Fibroblast of upper back skin (primary cell): ENCODE measurements around the gene PFKFB2.

Source experiments
- DNase-seq: peaks from one replicate; pipeline ENCODE4 v3.0.0-alpha.2; 2013

PFKFB2 gene

GRCh38 chr1:207022996-207023679 lies 29.9 kb upstream of the PFKFB2 start:
- no peak for DNase-seq

DNA sequence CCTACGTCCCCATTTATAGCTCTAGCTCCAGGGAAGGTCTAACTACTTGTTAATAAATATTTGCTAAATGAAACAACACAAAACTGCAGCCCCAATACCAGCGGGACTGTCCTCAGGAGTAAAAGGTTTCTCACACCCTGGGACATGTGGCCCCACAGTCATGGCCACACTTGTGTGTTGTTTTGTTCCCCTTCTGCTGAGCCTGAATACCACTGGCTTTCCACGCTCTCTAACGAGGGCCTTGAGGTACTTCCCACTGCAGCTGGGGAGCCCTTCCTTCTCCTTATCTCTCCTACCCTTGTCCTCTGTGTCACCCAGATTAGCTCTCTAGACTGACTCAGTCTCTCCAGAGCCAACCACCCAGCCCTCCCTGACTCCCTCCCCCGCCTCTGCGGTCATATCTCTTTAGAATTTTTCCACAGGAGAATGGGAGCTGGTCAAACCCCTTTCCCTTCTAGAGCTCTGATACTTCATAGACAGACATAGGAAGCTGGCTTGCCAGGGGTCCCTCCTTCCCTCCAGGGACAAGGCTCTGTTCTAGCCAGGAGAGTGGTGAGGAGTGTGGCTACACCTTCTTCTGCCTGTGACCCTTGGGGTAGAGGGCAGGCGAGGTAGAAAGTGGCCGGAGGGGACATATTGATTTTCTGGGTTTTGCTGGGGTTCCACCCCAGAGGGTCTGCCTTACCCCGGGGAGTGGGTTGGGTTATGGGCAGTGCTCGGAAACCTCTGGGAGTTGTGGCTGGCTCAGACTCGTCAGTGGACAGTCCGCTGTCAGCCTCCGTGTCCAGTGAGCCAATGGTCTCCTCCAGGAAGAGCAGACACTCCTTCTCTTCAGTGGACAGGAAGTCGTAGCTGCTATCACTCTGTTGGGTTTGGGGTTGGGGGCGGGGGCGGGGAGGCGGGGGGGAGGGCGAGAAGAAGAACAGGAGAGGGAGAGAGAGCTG lies 28.6 kb upstream of the PFKFB2 start:
- peak; percentile 20 for DNase-seq

DNA sequence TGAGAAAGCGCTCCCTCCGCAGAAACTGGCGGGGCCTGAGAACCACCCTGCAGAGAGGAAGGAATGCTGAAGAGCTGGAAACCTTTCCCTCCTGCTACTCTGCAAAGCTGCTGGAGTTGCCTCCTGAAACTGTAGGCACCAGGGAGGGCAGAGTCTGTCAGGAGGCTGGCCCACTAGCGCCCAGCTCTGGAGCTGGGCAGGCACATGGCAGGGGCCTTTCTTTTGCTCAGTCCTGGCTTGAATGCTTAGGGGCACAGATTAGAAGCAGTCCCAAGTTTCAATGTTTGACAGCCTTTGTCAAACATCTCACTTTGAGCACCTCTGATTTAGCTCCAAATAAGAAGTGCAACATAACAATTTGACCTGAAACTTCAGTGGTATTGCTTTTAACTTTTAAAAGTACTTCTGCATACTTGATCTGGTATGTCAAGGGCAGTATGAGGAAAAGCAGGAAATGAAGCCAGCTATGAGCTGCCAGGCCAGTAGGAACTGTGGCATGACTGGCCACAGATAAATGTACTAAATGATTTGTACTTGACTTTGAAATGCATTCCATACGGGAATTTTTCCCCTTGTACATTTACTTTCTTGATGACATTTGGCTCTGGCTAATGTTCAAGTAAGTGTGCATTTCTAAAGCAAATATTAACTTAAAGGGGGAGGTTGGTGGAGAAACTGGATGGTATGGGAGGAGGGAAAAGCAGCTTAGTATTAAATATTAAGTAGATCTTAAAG lies 27.8 kb upstream of the PFKFB2 start:
- DNase-seq: peak; percentile 74

GRCh38 chr1:207026104-207026534 lies 27.0 kb upstream of the PFKFB2 start:
- DNase-seq: peak; percentile 36

- peak; percentile 43 for DNase-seq
These were observed 25.8 kb upstream of the PFKFB2 start for GRCh38 chr1:207027206-207027777.

GRCh38 chr1:207027921-207028320 lies 25.2 kb upstream of the PFKFB2 start:
- no peak for DNase-seq

DNA sequence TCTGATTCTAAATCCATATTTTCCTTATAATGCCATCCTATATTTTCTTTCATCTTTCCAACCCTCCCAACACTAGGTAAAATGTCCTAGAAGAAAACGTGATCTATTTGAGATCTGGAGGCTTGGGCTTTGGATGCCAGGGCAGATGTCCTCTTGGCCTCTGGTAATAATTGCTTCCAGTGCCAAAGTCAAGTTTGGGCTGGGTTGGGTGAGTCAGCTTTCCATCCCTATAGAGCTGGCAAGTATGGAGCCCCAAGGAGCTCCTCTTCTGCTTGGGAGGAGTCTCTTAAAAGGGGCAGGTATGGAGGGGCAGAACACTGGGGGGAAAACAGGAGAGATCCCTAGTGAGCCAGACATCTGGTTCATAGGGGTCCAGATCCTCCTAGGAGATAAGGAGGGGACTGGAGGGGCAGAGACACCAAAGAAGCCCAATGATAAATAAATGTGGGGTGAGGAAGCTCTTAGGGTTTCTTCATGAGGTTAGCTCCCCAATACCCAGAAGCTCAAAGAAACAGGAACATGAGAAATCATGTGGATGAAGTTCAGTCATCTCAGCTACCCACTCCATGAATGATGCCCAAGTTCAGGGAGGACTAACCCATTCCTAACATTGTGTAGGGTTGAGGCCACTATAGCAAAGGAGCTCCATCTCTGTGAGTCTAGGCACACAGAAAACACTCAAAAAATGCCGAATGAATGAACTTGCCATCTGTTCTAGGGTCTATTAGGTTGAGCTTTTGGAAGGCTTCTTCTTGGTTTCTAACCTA lies 24.0 kb upstream of the PFKFB2 start:
- DNase-seq: no peak

- DNase-seq: no peak
These were observed 23.2 kb upstream of the PFKFB2 start for GRCh38 chr1:207029701-207030521.

- DNase-seq: no peak
These were observed 22.5 kb upstream of the PFKFB2 start for GRCh38 chr1:207030522-207031009.

- no peak for DNase-seq
These were observed 22.1 kb upstream of the PFKFB2 start for GRCh38 chr1:207031016-207031415.

DNA sequence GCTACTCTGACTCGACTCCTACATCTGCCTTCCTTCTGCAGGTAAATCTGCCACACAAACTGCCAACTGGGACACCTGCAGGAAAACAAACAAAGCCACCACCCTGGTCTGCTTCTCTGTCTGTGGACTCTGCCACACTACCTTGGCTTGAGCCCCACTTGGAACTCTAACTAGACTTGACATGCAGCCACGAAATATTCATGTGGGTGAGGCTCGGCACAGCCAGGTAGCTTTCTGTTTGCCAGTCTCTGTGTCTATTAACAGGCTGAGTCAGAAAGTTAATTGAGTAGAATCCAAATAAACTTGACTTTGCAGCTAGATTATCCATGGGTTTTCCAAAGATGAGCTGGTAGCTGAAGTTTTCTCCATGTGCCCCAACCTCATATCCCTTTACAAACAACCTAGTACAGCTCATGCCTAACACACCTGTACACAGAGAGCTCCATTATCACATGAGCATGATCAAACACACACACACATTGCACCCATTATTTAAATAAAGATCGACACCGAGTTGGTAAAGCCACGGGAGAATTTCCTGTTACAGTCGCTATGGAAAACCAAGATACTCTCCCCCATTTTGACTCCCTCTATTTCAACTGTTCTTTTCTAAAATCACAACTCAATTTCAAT lies 21.3 kb upstream of the PFKFB2 start:
- no peak for DNase-seq

- DNase-seq: no peak
These were observed 20.5 kb upstream of the PFKFB2 start, which contains the start of gene C1orf116 for GRCh38 chr1:207032528-207033017. Gene C1orf116 (minus strand): TSS chr1:207032756. CDS start chr1:207027598, 5,158 bp downstream.

GRCh38 chr1:207033302-207033701 lies 19.8 kb upstream of the PFKFB2 start:
- DNase-seq: no peak

DNA sequence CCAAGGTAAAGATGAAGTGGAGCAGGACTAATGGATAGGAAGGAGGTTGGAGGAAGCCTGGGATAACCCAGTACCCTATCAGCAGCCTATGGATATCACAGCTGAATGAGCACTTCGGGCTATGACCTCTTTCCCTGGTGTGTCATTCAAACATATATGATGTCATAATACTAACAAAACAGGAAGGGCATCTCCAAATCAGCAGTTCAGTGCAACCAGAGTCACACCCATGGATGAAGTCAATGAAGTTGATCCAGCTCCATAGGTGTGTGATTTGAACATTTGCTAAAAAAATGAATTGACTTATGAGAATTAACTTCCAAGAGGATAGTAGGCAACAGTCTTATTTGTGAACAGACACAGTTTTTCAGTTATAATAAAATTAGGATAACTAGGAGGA lies 18.9 kb upstream of the PFKFB2 start:
- DNase-seq: no peak

DNA sequence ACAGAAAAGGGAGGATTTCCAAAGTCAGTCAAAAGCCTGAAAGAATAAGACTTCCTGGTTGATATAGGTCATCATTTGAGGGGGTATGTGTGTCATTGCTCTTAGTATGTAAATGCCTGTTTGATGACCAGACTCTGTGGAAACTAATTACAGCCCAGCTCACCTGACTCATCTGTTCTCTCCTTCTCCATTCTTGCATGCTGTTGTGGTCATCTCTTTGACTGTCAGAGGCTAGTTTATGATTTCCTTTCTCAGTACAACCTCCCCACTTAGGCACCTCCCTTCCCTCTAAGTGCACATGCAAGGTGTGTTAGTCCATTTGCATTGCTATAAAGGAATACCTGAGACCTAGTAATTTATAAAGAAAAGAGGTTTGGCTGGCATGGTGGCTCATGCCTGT lies 18.1 kb upstream of the PFKFB2 start:
- peak; percentile 81 for DNase-seq

DNA sequence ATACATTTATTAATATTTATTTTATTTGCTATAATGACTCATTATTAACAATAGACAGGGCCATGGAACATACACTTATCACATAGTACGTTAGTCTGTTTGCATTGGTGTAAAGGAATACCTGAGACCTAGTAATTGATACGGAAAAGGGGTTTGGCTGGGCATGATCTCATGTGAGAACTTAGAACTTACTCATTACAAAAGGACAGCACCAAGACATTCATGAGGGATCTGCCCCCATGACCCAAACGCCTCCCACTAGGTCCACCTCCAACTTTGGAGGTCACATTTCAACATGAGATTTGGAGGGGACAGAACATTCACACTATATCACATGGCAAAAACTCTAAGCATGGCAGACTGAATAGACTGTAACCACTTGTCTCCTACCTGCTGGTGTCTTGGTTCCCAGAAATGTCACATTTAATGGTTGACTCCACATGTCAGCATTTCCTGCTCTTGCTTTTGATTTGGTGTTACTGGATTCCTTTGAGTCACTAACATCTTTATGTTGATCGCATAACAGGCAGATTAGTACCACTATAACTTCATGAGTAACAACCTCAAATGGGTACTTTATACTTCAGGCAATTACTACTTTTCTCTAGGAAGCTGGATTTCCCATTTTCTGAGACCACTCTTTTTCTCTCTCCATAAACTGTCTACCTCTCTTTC lies 17.1 kb upstream of the PFKFB2 start:
- no peak for DNase-seq

DNA sequence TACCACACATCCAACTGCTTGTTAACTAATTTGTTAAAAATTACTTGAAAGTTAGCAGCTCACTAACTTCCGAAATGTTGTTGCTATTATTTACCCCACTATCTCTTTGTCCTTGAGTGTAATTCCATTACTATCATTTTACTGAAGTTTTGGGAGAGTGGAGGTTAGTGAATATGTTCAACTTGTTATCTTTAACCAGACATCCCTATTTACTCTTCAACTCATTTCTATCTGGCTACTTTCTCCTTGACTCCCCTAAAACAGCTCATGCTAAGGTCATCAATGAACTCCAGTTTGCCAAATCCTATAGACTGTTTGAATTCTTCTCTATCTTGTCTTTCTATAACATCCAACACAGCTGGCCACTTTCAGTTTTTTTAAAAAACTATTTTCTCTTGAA lies 16.2 kb upstream of the PFKFB2 start:
- DNase-seq: no peak

GRCh38 chr1:207039380-207040180 lies 13.5 kb upstream of the PFKFB2 start:
- no peak for DNase-seq

- peak; percentile 74 for DNase-seq
These were observed 12.9 kb upstream of the PFKFB2 start for GRCh38 chr1:207040181-207040533.
